GM19324 (cell line): ENCODE measurements around the gene CLASP2.
"Not testable (repeated sequence)": the region's sequence is repeated elsewhere in the genome, so short reads cannot be mapped to it uniquely, and the experiment has no call there.

Source experiments
- ATAC-seq: cut with Tn5 transposase; IDR thresholded peaks from one replicate; pipeline ENCODE4 v1.9.1; 2021; ENCODE audit warnings: mild to moderate bottlenecking, moderate library complexity; ENCODE audit not compliant: unreplicated experiment, low FRiP score

CLASP2 gene

GRCh38 chr3:33690341-33690740 is 27.7 kb downstream of the CLASP2 start:
- no peak for ATAC-seq

- ATAC-seq, result no peak
Measured at GRCh38 chr3:33687406-33688010, 30.5 kb downstream of the CLASP2 start.

- no peak for ATAC-seq
Measured at GRCh38 chr3:33682770-33683169, 35.3 kb downstream of the CLASP2 start.

GRCh38 chr3:33681667-33682066 is 36.4 kb downstream of the CLASP2 start:
- ATAC-seq, result no peak

- no peak for ATAC-seq
Measured at GRCh38 chr3:33678073-33678472, 40.0 kb downstream of the CLASP2 start.

GRCh38 chr3:33673436-33673835 is 44.6 kb downstream of the CLASP2 start:
- not testable (repeated sequence) for ATAC-seq

GRCh38 chr3:33668618-33669017 is 49.4 kb downstream of the CLASP2 start:
- ATAC-seq, result no peak

- ATAC-seq, result no peak
Measured at GRCh38 chr3:33665294-33665693, 52.8 kb downstream of the CLASP2 start.

GRCh38 chr3:33664195-33664594 is 53.9 kb downstream of the CLASP2 start:
- ATAC-seq, result no peak

GRCh38 chr3:33663042-33663441 is 55.0 kb downstream of the CLASP2 start:
- no peak for ATAC-seq

- ATAC-seq, result no peak
Measured at GRCh38 chr3:33659856-33660434, 58.1 kb downstream of the CLASP2 start.

GRCh38 chr3:33658991-33659848 is 58.8 kb downstream of the CLASP2 start:
- ATAC-seq, result no peak

GRCh38 chr3:33658621-33658990 is 59.4 kb downstream of the CLASP2 start:
- ATAC-seq, result no peak

GRCh38 chr3:33658039-33658438 is 60.0 kb downstream of the CLASP2 start:
- ATAC-seq, result no peak

- ATAC-seq, result no peak
Measured at GRCh38 chr3:33652736-33653135, 65.3 kb downstream of the CLASP2 start.

- ATAC-seq, result not testable (repeated sequence)
Measured at GRCh38 chr3:33651101-33651500, 67.0 kb downstream of the CLASP2 start.

GRCh38 chr3:33650495-33650894 is 67.6 kb downstream of the CLASP2 start:
- no peak for ATAC-seq

GRCh38 chr3:33648793-33649192 is 69.3 kb downstream of the CLASP2 start:
- ATAC-seq, result no peak

GRCh38 chr3:33646406-33646805 is 71.6 kb downstream of the CLASP2 start:
- ATAC-seq, result no peak

- ATAC-seq, result no peak
Measured at GRCh38 chr3:33645060-33645647, 72.9 kb downstream of the CLASP2 start.

GRCh38 chr3:33644582-33644981 is 73.5 kb downstream of the CLASP2 start:
- ATAC-seq, result no peak
